GM18499 (cell line): ENCODE measurements around the gene P4HB.
"Not testable (repeated sequence)": the region's sequence is repeated elsewhere in the genome, so short reads cannot be mapped to it uniquely, and the experiment has no call there.

Source experiments
- ATAC-seq: cut with Tn5 transposase; IDR thresholded peaks from one replicate; pipeline ENCODE4 v1.9.1; 2021; ENCODE audit warnings: moderate number of reproducible peaks; ENCODE audit not compliant: insufficient read depth, unreplicated experiment

Gene P4HB

DNA sequence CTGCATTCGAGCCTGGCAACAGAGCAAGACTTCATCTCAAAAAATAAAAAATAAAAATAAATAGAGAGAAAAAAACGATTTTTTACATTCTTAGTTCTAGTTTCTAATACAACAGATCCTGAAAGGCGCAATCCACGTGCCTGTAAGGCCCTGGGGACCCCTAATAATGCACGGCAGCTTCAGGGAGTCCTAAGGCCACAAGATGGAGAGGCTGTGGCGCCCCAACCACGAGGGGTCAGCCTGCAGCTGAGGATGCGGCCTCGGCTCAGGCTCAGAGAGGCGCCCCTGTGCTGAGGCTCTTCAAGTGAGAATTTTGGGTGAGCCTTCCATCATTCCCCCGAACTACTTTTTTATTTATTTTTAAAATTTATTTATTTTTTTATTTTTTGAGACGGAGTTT, 10.9 kb downstream of the P4HB start:
- ATAC-seq: no peak

DNA sequence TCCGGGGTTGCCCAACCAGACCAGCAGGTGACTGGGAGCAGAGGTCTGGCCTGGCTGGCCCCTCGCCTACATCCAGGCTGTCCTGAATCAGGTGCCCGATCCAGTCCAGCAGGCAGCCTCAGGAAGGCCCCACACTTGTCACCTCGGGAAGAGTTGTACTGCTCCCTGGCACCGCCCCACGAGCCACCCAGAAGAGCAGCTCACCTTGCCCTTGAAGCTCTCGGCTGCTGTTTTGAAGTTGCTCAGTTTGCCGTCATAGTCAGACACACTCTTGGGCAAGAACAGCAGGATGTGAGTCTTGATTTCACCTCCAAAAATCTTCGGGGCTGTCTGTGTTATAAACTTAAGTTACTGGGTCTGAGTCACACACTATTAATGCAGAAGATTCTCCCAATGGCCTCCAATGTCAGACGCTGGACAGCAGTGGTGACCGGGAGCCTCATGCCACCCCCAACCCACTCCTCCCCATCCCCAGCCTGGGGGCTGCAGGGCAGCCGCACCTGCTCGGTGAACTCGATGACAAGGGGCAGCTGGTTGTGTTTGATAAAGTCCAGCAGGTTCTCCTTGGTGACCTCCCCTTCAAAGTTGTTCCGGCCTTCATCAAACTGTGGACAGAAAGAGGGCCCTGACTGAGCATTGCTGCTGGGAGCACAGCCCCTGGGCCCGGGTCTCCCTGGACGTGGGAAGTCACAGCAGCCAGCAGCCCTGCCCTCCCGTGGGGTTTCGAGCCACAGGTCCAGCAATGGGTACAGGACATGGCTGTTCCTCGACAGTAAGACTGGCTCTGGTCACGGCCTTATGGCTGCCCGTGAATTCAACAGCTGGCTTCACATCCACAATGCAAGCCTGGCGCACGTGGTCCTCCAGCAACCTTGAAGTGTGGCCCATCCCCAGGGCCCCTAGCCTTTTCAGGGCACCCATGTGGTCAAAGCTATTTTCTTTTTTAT, 13.3 kb downstream of the P4HB start:
- ATAC-seq: no peak

DNA sequence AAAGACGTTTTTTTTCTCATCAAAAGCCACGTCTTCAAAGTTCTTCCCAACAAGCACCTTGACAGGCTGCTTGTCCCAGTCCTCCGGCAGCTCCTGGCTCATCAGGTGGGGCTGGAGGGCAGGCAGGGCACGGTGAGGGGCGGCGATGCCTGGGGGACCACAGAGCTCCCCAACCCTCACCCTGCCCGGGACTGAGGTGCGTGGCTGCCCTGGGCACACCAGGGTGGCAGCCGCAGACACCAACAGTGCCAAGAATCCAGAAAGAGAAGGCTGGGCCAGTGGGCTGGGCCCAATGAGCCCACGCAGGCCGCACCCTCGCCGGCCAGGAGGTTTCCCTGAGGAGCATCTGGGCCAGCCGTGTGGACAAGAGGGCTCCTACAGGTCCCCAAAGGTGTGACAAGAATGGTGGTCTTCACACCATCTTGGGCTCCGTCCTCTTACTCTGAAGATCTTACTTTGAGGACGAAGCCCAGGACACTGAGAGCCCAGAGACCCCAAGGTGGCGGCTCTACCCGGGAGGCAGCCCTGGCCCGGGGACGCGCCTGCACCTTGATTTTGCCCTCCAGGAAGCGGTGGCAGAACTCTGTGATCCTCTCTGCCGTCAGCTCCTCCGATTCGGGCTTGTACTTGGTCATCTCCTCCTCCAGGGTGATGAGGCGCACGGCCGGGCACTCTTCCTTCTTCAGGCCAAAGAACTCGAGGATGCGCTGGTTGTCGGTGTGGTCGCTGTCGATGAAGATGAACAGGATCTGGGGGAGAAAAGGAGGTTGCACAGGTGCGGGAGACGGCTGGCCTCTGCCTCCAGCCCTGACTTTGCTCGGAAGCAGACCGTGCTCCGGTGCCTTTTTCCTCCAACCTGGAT, 14.2 kb downstream of the P4HB start:
- no peak for ATAC-seq

DNA sequence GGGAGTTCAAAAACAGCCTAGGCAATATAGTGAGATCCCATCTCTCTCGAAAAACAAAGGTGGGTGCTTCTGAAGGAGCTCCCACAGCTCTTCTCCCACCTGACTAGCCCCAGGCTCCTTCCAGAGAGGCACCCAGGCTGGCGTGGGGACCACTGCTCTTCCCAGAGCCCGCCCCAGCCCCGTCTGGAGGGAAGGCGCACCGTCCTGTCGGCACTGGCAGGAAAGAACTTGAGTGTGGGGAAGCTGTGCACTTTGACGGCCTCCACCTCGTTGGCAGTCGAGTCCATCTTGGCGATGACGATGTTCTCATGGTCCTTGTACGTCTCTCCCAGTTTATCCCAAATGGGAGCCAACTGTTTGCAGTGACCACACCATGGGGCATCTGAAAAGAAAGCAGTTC, 15.0 kb downstream of the P4HB start:
- ATAC-seq: no peak

DNA sequence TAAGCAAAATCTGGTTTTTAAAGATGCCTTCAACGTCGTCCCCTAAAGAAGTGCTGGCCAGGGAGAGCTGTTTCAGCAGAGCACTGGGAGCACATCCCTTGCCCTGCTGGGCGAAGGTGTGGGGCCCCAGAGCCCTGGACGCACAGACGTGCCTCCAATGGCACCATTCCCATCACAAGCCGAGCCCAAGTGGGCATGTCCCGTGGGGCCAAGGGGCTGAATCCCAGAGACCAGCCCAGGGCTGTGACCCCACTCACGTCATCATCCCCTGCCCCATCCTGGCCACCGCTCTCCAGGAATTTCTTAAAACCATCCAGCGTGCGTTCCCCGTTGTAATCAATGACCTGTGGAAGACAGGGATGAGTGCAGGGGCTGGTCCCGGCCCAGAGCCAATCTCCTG, 15.4 kb downstream of the P4HB start:
- no peak for ATAC-seq

DNA sequence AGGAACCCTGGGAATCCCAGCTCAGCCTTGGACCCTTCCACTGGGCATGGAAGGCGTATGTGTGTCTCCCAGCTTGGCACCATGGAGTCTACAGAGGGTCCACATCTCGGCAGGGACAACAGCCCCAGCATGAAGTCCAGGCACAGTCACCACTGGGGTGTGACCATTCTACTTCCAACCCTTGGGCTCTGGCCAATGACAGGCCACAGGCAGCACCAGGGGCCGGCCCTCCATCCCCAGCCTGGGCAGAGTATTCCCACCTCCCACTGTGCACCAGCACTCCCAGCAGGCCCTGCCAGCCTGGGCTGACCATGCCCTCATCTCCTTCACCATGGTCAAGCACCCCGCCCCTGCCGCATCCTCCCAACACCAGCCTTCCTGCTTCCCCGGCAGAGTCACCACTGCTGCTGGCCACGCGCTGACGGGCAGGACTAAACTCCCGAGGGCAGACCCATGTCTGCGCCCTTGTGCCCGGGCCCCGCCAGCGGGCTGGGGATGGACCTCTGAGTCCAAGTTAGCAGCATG, 15.9 kb downstream of the P4HB start:
- ATAC-seq: no peak

DNA sequence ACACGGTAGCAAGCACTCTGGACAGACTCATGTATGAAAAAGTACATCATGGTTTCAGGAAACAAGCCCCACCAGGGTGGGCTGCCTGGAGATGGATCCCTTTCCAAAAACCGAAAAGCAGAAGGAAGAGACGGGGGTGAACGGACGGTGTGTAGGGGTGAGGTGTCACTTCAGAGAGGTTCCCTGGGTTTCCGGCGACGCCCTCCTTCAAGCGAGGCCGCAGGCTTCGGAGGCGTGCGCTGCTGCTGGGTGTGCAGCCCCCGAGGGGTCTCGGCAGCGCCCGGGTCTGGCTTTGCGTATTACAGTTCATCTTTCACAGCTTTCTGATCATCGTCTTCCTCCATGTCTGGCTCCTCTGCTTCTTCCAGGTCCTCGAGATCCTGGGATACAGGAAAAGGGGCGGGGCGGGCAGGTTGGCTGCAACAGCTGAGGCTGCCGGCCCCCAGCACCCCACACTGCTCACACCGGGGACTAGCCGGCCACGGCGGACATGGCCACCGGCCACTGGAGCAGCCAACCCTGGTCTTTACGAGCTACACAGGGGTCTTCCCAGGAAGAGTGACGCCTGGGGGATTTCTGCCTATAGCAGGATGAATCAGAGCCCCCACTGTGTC, 16.5 kb downstream of the P4HB start:
- ATAC-seq: no peak

DNA sequence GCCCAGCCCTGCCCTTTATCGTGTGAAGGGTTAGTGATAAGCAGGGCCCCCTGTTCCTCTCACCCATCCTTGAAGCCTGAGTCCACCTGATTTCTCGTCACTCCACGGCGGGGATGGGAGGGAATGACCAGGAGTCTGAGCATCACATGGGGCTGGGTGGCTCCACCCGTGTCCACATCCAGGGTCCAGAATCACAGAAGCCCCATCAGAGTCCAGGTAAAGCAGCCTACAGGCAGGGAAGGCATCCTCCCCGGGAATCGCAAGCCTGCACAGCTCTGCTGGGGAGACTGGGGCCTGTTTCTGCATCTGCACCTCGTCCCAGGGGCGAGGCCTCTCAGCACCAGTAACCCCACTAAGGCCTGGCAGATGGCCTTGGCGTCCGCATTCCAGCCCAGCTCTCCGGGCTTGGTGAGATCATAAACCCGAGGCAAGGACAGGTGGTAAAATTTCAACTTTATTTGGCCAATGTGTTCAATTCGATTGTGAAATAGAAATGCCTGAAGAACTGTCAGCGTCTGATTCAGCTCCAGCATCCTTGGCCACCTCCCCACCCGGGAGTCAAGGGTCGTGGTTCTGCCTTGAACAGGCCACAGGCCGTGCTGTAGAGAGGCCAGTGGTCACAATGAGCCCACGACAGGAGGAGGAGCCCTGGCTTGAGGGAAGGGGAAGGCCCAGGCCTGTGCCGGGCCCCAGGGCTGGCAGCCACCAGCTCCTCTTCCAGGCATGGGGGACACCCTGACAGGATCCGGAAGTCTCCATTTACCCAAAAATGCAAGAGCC, 17.4 kb downstream of the P4HB start:
- ATAC-seq: no peak

DNA sequence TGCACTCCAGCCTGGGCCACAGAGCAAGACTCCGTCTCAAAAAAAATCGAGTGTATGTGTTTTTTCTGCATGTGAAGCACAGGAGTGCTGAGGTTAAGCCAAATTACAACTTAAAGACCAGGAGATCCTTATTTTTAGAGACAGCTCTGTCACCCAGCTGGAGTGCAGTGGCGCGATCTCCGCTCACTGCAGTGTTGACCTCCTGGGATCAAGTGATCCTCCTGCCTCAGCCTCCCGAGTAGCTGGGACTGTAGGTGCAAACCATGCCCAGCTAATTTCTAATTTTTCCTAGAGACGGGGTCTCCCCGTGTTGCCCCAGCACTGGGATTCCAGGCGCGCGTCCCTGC, 18.0 kb downstream of the P4HB start:
- ATAC-seq: no peak

DNA sequence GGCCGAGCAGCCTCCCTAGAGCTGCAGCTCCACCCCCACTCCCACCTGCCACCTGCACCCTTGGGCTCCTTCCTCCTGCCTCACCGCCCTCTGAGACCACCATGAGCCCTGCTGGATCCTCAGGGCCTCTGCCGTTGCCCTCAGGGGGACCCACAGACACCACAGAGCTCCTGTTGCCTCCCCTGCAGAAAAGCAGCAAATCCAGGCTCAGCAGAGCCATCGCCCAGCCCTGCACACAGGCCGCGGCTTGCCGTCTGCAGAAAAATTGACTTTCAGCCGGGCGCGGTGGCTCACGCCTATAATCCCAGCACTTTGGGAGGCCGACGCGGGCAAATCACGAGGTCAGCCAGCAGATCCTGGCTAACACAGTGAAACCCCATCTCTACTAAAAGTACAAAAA, 18.5 kb downstream of the P4HB start:
- ATAC-seq: no peak

DNA sequence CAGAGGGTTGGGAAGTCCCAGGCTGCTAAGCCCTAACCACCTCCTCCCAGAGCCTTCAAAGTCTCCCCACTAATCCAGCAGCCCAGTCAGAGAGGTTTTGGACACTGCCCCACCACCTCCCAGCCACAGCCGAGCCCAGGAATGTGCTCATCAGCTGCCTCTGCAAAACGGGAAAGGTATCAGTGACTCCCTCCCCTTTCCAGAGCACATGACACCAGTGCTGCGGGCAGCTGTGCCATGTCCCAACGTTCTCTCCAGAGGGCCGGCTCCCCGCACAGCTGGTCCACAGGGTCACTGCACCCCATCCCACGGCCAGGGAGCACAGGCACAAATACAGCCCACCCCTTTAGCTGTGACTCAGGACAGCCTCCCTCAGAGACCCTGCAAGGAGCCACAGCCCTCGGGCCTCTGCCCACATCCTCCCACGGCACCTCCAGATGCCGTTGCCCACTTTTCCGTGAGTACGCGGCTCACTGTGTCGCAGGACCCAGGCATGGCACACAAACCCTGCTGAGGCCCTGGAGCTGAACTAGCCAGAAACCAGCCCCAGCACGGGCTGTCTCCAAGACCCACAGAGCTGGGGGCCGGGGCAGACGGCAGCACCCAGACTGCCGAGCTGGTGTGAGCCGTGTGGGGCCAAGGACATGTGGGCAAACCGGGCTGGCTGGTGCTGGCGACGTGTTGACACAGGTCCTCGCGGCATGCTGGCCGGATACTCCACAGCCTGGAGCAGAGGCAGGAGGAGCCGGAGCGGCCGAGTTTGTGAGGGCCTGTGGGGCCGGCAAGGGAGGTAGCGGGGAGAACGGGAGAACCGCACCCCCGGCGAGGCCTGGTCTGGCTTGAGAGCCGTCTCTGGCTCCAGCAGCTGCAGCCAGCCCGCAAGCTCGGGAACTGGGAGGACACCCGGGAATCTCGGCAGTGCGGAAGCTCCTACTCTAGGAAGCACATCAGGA, 19.2 kb downstream of the P4HB start:
- ATAC-seq: no peak

DNA sequence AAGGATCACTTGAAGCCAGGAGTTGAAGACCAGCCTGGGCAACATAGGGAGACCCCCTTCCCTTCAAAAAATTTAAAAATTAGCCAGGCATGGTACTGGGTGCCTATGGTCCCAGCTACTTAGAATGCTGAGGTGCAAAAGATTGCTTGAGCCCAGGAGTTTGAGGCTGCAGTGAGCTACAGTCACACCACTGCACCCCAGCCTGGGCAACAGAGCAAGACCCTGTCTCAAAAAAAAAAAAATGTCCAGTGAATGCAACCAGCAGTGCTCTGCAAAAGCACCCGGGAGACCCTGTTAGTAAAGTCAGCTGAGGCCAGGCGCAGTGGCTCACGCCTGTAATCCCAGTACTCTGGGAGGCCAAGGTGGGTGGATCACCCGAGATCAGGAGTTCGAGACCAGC, 20.3 kb downstream of the P4HB start:
- not testable (repeated sequence) for ATAC-seq

DNA sequence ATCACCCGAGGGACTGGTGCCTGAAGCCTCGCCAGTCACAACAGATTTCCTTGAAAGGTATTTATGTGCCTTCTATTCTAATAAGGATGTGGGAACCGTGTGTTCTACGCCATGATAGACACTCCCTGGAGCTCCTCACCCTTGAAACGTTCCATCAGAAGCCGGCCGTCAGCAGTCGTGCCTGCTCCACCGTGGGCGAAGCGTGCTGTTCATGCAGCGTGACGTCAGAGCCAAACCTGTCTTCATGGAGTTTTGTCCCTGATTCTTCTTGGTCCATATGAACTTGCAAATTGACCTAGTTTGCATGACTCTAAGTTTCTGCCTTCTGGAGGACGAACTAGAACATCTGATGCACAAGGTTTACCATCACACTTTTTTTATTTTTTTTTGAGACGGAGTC, 21.0 kb downstream of the P4HB start:
- no peak for ATAC-seq

DNA sequence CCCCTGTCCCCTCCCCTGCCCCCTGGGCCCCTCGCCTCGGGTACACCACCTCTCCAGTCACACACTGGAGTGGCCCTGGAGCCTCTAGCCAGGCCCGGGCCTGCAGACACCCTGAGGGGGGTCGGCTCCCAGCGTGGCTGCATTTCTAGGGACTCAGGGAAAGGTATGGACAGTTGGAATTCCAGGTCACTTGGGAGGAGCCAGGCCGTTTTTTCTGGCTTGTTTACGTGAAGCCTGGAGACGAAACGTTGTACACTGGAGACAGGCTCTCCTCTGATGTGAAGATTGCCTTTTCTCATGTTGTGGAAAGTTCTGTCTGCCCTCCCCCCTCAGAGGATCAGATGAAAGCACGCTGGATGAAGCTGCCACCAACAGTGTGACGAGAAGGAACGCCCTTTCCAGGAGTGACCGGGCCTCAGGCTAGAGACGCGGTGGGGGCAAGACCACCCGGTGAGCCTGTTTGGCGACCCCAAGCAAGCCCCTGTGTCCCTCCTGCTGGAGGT, 21.5 kb downstream of the P4HB start:
- no peak for ATAC-seq

DNA sequence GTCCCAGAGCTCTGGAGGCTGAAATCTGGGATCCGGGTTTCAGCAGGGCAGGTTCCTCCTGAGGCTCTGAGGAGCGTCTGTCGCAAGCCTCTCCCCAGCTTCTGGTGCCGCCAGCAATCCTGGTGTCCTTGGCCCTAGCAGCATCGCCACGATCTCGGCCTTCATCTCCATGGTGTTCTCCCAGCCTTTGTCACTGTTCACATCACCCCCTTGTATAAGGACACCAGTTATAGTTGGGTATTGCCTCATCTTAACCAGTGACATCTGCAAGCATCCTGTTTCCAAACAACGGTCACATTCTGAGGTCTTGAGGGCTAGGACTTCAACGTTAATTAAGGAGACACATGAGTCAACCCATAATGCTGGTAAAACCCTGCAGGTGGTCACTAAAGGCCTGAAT, 22.7 kb downstream of the P4HB start:
- ATAC-seq: no peak

DNA sequence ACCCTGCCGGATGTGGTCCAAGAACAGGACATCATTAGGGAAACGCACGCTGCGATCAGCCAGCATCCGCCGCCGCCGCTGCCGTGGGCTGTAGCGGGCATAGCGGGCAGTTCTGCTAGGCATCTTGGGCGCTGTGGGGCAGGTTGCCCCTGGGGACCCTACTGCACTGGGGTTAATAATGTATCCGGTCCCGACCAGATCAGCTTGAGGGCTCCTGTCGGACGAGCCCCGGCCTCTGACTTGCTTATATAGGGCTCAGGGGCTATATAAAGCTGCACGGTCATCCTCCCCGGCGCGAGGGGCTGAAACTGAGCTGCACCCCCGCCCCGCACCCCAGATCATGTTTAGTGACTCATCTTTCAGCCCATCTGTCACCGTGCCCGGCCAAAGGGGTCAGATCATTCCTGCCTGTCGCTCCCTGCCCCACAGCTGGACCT, 25.5 kb downstream of the P4HB start, which contains the start of gene PPP1R27:
TSS of gene PPP1R27 (minus strand) at position 220 of the 437 bp plus-strand sequence. CDS start at position 123, 97 bp downstream.
- ATAC-seq: no peak

DNA sequence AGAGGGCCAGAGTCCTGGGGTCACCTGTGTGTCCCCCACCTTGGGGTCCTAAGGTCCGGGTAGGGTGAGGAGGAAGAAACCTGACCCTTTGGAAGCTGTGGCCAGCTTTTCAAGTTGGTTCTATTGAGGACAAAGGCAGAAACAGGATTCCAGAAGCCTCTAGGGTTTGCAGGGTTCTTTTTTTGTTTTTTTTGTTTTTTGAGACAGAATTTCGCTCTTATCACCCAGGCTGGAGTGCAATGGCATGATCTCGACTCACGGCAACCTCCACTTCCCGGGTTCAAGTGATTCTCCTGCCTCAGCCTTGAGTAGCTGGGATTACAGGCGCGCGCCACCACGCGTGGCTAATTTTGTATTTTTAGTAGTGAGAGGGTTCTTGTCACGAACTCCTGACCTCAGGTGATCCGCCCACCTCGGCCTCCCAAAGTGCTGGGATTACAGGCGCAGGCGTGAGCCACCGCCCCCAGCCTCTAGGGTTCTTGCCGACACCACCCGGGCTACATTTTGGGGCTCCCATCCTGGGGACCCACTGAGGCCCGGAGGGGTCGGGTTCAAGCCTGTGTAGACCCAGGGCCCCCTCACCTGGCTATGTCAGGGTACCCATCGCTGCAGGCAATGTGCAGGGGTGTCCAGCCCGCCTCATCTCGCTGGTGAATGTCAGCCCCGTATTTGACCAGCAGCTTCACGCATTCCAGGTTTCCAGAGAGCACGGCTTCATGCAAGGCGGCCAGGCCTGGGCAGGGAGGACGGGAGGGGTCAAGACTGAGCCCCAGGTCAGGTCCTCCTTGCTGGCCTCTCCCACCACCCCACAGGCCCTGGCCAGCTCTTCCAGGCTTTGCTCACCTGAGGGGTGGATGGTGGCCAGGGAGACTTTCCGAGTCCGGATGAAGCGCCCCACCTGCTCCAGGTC, 26.2 kb downstream of the P4HB start:
- no peak for ATAC-seq
